ENCODE results near the gene EBF3. TPM values are rescaled to one million over a fixed set of nuclear protein-coding genes. Genes with fewer than 3 reads are reported as not detected.

Gene EBF3
- polyA plus RNA-seq, 2 donors, result 0.57 to 0.58 TPM

- H3K27me3 ChIP-seq (ENCODE audit: control insufficient read depth in 1 of 2, insufficient read depth in 2 of 2, low read length in 2 of 2), result no peaks in the 10 kb centered on the region
- peaks cover 3 to 6% of the 10 kb centered on the region in 2 donors for H3K9me3 ChIP-seq (ENCODE audit: control insufficient read depth in 2 of 2, insufficient read depth in 1 of 2, low read depth in 1 of 2, low read length in 1 of 2)
- H3K4me1 ChIP-seq (ENCODE audit: control insufficient read depth in 2 of 2, insufficient read depth in 2 of 2, low read length in 1 of 2), result no peaks in the 10 kb centered on the region
- 81 to 92% methylated on average over 26 of the region's 26 CpGs for WGBS, 2 donors
- no peak overlapping the region for H3K27ac ChIP-seq (ENCODE audit: low read depth in 2 of 2, low read length in 1 of 2)
- no peak overlapping the region for H3K4me3 ChIP-seq (ENCODE audit: low read depth in 1 of 2, low read length in 2 of 2)
- no peaks in the 10 kb centered on the region for H3K36me3 ChIP-seq (ENCODE audit: control insufficient read depth in 2 of 2, insufficient read depth in 2 of 2, low read length in 1 of 2)
Measured at GRCh38 chr10:129837909-129838582, 126.0 kb downstream of the EBF3 start.

GRCh38 chr10:129836253-129836652, 127.8 kb downstream of the EBF3 start:
- no peak overlapping the region for H3K4me3 ChIP-seq (ENCODE audit: low read depth in 1 of 2, low read length in 2 of 2)
- no peaks in the 10 kb centered on the region for H3K36me3 ChIP-seq (ENCODE audit: control insufficient read depth in 2 of 2, insufficient read depth in 2 of 2, low read length in 1 of 2)
- no peaks in the 10 kb centered on the region for H3K27me3 ChIP-seq (ENCODE audit: control insufficient read depth in 1 of 2, insufficient read depth in 2 of 2, low read length in 2 of 2)
- WGBS, 2 donors, result 92 to 93% methylated on average over 7 of the region's 7 CpGs
- H3K9me3 ChIP-seq (ENCODE audit: control insufficient read depth in 2 of 2, insufficient read depth in 1 of 2, low read depth in 1 of 2, low read length in 1 of 2), result peaks cover 3 to 6% of the 10 kb centered on the region in 2 donors
- H3K27ac ChIP-seq (ENCODE audit: low read depth in 2 of 2, low read length in 1 of 2), result no peak overlapping the region
- H3K4me1 ChIP-seq (ENCODE audit: control insufficient read depth in 2 of 2, insufficient read depth in 2 of 2, low read length in 1 of 2), result no peaks in the 10 kb centered on the region

GRCh38 chr10:129833994-129834739, 129.9 kb downstream of the EBF3 start:
- H3K4me3 ChIP-seq (ENCODE audit: low read depth in 1 of 2, low read length in 2 of 2), result no peak overlapping the region
- no peaks in the 10 kb centered on the region for H3K4me1 ChIP-seq (ENCODE audit: control insufficient read depth in 2 of 2, insufficient read depth in 2 of 2, low read length in 1 of 2)
- WGBS, 2 donors, result 51 to 63% methylated on average over 15 of the region's 15 CpGs
- H3K36me3 ChIP-seq (ENCODE audit: control insufficient read depth in 2 of 2, insufficient read depth in 2 of 2, low read length in 1 of 2), result no peaks in the 10 kb centered on the region
- no peak overlapping the region for H3K27ac ChIP-seq (ENCODE audit: low read depth in 2 of 2, low read length in 1 of 2)
- H3K27me3 ChIP-seq (ENCODE audit: control insufficient read depth in 1 of 2, insufficient read depth in 2 of 2, low read length in 2 of 2), result no peaks in the 10 kb centered on the region
- H3K9me3 ChIP-seq (ENCODE audit: control insufficient read depth in 2 of 2, insufficient read depth in 1 of 2, low read depth in 1 of 2, low read length in 1 of 2), result peaks cover 0 to 3% of the 10 kb centered on the region in 2 donors

GRCh38 chr10:129833468-129833950, 130.6 kb downstream of the EBF3 start:
- H3K9me3 ChIP-seq (ENCODE audit: control insufficient read depth in 2 of 2, insufficient read depth in 1 of 2, low read depth in 1 of 2, low read length in 1 of 2), result peaks cover 0 to 3% of the 10 kb centered on the region in 2 donors
- WGBS, 2 donors, result 78 to 93% methylated on average over 12 of the region's 12 CpGs

GRCh38 chr10:129832573-129833467, 131.3 kb downstream of the EBF3 start:
- WGBS, 2 donors, result 88 to 89% methylated on average over 22 of the region's 22 CpGs

More at GRCh38 chr10:129833468-129833950, 130.6 kb downstream of the EBF3 start:
- H3K36me3 ChIP-seq (ENCODE audit: control insufficient read depth in 2 of 2, insufficient read depth in 2 of 2, low read length in 1 of 2), result no peaks in the 10 kb centered on the region
- H3K27me3 ChIP-seq (ENCODE audit: control insufficient read depth in 1 of 2, insufficient read depth in 2 of 2, low read length in 2 of 2), result no peaks in the 10 kb centered on the region
- no peak overlapping the region for H3K4me3 ChIP-seq (ENCODE audit: low read depth in 1 of 2, low read length in 2 of 2)
- no peak overlapping the region for H3K27ac ChIP-seq (ENCODE audit: low read depth in 2 of 2, low read length in 1 of 2)
- no peaks in the 10 kb centered on the region for H3K4me1 ChIP-seq (ENCODE audit: control insufficient read depth in 2 of 2, insufficient read depth in 2 of 2, low read length in 1 of 2)

GRCh38 chr10:129831150-129831549, 132.9 kb downstream of the EBF3 start:
- H3K4me1 ChIP-seq (ENCODE audit: control insufficient read depth in 2 of 2, insufficient read depth in 2 of 2, low read length in 1 of 2), result no peaks in the 10 kb centered on the region
- no peaks in the 10 kb centered on the region for H3K36me3 ChIP-seq (ENCODE audit: control insufficient read depth in 2 of 2, insufficient read depth in 2 of 2, low read length in 1 of 2)
- no peak overlapping the region for H3K4me3 ChIP-seq (ENCODE audit: low read depth in 1 of 2, low read length in 2 of 2)
- no peaks in the 10 kb centered on the region for H3K27me3 ChIP-seq (ENCODE audit: control insufficient read depth in 1 of 2, insufficient read depth in 2 of 2, low read length in 2 of 2)
- no peak overlapping the region for H3K27ac ChIP-seq (ENCODE audit: low read depth in 2 of 2, low read length in 1 of 2)
- H3K9me3 ChIP-seq (ENCODE audit: control insufficient read depth in 2 of 2, insufficient read depth in 1 of 2, low read depth in 1 of 2, low read length in 1 of 2), result no peaks in the 10 kb centered on the region
- 96% methylated on average over 8 of the region's 8 CpGs for whole genome bisulfite sequencing, 2 donors

More at GRCh38 chr10:129832573-129833467, 131.3 kb downstream of the EBF3 start:
- Histone ChIP-seq H3K27me3 (ENCODE audit: control insufficient read depth in 1 of 2, insufficient read depth in 2 of 2, low read length in 2 of 2) (no peaks in the 10 kb centered on the region), H3K36me3 (ENCODE audit: control insufficient read depth in 2 of 2, insufficient read depth in 2 of 2, low read length in 1 of 2) (no peaks in the 10 kb centered on the region), H3K4me1 (ENCODE audit: control insufficient read depth in 2 of 2, insufficient read depth in 2 of 2, low read length in 1 of 2) (no peaks in the 10 kb centered on the region), H3K9me3 (ENCODE audit: control insufficient read depth in 2 of 2, insufficient read depth in 1 of 2, low read depth in 1 of 2, low read length in 1 of 2) (no peaks in the 10 kb centered on the region), H3K27ac (ENCODE audit: low read depth in 2 of 2, low read length in 1 of 2) (no peak overlapping the region), H3K4me3 (ENCODE audit: low read depth in 1 of 2, low read length in 2 of 2) (no peak overlapping the region)

- no peak overlapping the region for H3K27ac ChIP-seq (ENCODE audit: low read depth in 2 of 2, low read length in 1 of 2)
- 82 to 88% methylated on average over 3 of the region's 3 CpGs for WGBS, 2 donors
- H3K4me1 ChIP-seq (ENCODE audit: control insufficient read depth in 2 of 2, insufficient read depth in 2 of 2, low read length in 1 of 2), result no peaks in the 10 kb centered on the region
- no peak overlapping the region for H3K4me3 ChIP-seq (ENCODE audit: low read depth in 1 of 2, low read length in 2 of 2)
- no peaks in the 10 kb centered on the region for H3K36me3 ChIP-seq (ENCODE audit: control insufficient read depth in 2 of 2, insufficient read depth in 2 of 2, low read length in 1 of 2)
- no peaks in the 10 kb centered on the region for H3K27me3 ChIP-seq (ENCODE audit: control insufficient read depth in 1 of 2, insufficient read depth in 2 of 2, low read length in 2 of 2)
- H3K9me3 ChIP-seq (ENCODE audit: control insufficient read depth in 2 of 2, insufficient read depth in 1 of 2, low read depth in 1 of 2, low read length in 1 of 2), result no peaks in the 10 kb centered on the region
Measured at GRCh38 chr10:129825826-129826225, 138.2 kb downstream of the EBF3 start.

GRCh38 chr10:129825221-129825620, 138.9 kb downstream of the EBF3 start:
- H3K4me1 ChIP-seq (ENCODE audit: control insufficient read depth in 2 of 2, insufficient read depth in 2 of 2, low read length in 1 of 2), result no peaks in the 10 kb centered on the region
- H3K27ac ChIP-seq (ENCODE audit: low read depth in 2 of 2, low read length in 1 of 2), result no peak overlapping the region
- no peaks in the 10 kb centered on the region for H3K27me3 ChIP-seq (ENCODE audit: control insufficient read depth in 1 of 2, insufficient read depth in 2 of 2, low read length in 2 of 2)
- no peaks in the 10 kb centered on the region for H3K9me3 ChIP-seq (ENCODE audit: control insufficient read depth in 2 of 2, insufficient read depth in 1 of 2, low read depth in 1 of 2, low read length in 1 of 2)
- H3K4me3 ChIP-seq (ENCODE audit: low read depth in 1 of 2, low read length in 2 of 2), result no peak overlapping the region
- no peaks in the 10 kb centered on the region for H3K36me3 ChIP-seq (ENCODE audit: control insufficient read depth in 2 of 2, insufficient read depth in 2 of 2, low read length in 1 of 2)
- 92 to 99% methylated on average over 5 of the region's 5 CpGs for WGBS, 2 donors

- Histone ChIP-seq H3K27me3 (ENCODE audit: control insufficient read depth in 1 of 2, insufficient read depth in 2 of 2, low read length in 2 of 2) (no peaks in the 10 kb centered on the region), H3K4me1 (ENCODE audit: control insufficient read depth in 2 of 2, insufficient read depth in 2 of 2, low read length in 1 of 2) (no peaks in the 10 kb centered on the region), H3K36me3 (ENCODE audit: control insufficient read depth in 2 of 2, insufficient read depth in 2 of 2, low read length in 1 of 2) (no peaks in the 10 kb centered on the region), H3K27ac (ENCODE audit: low read depth in 2 of 2, low read length in 1 of 2) (no peak overlapping the region), H3K9me3 (ENCODE audit: control insufficient read depth in 2 of 2, insufficient read depth in 1 of 2, low read depth in 1 of 2, low read length in 1 of 2) (peaks cover 3 to 5% of the 10 kb centered on the region in 2 donors), H3K4me3 (ENCODE audit: low read depth in 1 of 2, low read length in 2 of 2) (no peak overlapping the region)
- 86 to 95% methylated on average over 3 of the region's 3 CpGs for WGBS, 2 donors
Measured at GRCh38 chr10:129820451-129820850, 143.6 kb downstream of the EBF3 start.
